Fibroblast of skin of right quadriceps (primary cell): Measurements from ENCODE around the gene EFHC2.

Experiments used
- DNase-seq: peaks from one replicate; pipeline ENCODE4 v3.0.0-alpha.2; 2013

The EFHC2 gene, protein sequence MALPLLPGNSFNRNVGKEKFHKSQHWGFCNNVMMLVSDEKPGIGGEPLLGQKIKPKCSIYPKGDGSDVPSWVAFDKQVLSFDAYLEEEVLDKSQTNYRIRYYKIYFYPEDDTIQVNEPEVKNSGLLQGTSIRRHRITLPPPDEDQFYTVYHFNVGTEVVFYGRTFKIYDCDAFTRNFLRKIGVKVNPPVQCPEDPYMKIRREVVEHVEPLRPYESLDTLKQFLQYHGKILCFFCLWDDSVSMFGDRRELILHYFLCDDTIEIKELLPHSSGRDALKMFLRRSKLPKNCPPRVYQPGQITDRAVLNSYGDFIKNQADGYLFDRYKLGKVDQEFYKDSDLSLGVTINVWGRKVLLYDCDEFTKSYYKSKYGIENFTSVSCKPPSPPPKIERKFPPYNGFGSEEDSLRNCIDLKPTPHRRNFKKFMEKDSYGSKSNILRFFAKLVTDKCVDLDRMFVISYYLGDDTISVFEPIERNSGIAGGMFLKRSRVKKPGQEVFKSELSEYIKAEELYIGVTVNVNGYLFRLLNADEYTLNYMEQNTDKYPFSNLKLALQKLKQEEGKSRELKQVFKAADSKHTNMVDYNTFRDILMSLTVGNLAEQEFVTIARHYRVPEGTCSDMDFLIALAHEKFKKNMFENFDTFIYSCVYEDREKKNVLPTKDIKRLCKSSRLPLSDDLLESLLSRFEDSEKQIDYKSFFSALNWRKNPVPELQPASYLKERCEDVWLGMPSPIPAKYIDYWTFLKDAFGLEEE

DNA sequence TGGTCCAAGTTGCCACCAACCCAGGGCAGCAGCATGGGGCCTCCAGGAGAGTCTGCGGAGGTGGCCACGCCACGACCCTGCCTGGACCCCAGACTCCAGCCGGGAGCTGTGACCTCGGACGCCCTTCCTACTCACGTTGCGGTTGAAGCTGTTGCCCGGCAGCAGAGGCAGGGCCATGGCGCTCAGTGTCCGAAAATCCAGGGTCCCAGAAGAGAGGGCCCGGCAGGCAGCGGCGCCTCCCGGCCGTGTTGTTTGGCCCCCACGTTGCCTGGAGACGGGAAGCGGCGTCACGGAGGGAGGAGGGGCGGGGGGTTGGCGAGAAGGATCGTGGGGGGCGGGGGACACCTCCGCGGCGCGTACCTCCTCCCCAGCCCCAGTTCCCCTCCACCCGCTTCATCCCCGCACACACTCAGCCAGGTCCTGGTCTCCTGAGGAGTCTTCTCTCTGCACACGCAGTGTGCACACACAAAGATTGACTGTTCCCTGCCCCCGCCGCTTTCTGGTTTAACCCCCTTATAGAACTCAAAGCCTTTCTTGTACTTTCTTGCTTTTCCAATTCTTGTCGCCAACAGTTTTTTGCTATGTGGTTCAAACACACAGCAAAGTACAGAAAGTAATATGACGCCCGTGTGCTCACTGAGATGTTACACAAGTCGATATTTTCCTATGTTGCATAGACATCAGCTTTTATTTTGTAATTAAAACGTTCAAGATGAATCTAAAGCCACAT, at the start of gene EFHC2:
Gene EFHC2, minus strand, starts transcription at position 261 of the 730 bp plus-strand sequence. Its CDS starts 84 bp downstream, at position 177.
- DNase-seq = peak; percentile 0

- no peak for DNase-seq
These were observed 49.3 kb upstream of the EFHC2 start for GRCh38 chrX:44392767-44393166.

DNA sequence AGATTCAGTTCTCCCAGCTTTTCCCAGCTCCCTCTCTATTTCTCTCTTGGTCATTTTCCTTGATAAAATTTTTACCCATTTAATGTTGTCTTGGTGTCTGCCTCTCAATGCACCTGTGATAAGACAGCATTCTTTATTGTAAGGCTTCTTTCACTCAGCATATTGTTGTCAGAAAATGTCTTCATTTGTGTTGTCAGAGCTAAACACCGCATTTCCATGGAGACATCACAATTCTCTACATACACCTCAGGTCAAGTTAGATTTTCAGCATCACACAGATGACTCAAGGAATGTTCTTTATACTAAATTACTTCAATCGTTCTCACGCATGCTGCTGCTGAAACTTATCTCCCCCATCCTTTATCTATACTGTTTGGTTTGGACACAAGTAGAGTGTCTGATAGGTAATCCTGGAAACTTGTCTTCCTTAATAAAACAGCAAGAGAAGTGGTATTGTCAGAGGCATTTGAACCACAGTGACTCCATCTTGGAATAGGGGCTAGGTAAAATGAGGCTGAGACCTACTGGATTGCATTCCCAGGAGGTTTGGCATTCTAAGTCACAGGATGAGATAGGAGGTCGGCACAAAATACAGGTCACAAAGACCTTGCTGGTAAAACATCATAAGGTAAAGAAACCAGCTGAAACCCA, 41.3 kb upstream of the EFHC2 start:
- DNase-seq = no peak

DNA sequence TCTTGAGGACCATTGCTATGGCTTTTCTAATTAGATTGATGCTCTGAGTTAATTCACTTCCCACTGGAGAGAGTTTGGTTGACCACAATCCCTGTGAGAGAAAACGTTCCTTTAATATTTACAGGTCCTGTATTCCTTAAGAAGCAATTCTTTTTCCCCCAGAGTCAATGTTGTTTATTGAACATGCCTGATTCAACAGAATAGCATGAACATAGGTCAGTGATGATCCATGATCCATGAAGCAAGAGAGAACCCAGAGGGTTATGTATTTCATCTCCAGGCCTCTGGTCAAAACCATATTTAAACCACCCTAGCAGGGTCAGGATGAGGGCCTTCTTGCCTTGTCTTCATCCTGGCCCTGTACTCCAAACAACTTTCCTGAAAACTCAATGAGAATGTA, 39.4 kb upstream of the EFHC2 start:
- no peak for DNase-seq

DNA sequence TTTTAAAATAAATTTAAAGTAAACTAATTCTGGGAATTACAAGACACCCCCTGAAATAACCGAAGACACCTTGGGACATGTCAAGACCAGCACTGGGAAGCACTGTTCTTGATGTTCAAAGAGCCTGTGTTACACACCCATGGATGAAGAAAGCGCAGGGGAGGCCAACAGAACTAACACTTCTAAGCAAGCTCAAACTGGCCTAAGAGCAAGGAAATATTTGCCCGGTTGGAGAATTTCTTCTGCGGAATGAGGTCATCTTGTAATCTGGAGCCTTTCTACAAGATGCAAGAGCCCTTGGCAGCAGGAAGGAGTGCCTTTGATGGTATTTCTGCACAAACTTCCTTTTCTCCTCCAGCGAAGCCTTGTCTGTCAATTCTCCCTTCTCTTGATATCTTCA, 9.3 kb upstream of the EFHC2 start:
- DNase-seq = no peak

GRCh38 chrX:44349561-44349960, 6.1 kb upstream of the EFHC2 start:
- peak; percentile 9 for DNase-seq

DNA sequence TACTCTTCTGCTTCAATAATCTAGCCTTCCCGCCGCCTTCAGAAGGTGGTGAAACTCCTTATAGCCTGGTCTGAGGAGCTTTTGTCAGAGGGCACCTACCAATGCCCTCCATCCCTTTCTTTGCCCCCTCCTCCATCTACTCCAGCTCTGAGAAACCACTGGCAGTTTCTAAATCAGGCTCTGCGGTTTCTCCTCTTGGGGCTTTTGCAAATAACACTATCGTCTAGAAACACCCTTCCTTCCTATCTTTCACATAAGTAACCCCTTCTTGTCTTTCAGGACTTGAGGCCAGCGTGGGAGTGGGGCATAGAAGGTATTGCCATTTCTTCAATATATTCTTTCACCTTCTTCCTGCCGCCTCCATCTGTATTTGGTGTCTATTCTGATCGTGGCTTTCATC, 1.2 kb upstream of the EFHC2 start:
- DNase-seq = no peak

DNA sequence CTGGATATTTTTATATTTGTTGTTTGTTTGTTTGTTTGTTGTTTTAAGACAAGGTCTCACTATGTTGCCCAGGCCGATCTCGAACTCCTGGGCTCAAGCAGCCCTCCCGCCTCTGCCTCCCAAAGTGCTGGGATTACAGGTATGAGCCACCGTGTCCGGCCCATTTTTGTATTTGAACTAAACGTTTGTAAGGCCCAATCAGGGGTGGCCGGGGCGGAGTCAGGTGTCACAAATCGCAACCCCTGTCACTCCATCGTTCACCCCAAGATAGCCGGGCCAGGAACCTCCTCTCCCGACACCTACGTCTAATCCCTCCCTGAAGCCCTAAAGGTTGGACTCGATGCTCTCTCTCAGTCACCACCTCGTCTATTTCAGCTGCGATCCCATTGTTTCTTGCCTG, 722 bp upstream of the EFHC2 start:
- no peak for DNase-seq

- DNase-seq = no peak
These were observed 606 bp downstream of the EFHC2 start for GRCh38 chrX:44342866-44343265.

- DNase-seq = no peak
These were observed 5.1 kb downstream of the EFHC2 start for GRCh38 chrX:44338361-44338760.

GRCh38 chrX:44332437-44332836, 11.0 kb downstream of the EFHC2 start:
- no peak for DNase-seq

- DNase-seq = no peak
These were observed 13.2 kb downstream of the EFHC2 start for GRCh38 chrX:44330227-44330626.

GRCh38 chrX:44319550-44319949, 23.9 kb downstream of the EFHC2 start:
- no peak for DNase-seq

DNA sequence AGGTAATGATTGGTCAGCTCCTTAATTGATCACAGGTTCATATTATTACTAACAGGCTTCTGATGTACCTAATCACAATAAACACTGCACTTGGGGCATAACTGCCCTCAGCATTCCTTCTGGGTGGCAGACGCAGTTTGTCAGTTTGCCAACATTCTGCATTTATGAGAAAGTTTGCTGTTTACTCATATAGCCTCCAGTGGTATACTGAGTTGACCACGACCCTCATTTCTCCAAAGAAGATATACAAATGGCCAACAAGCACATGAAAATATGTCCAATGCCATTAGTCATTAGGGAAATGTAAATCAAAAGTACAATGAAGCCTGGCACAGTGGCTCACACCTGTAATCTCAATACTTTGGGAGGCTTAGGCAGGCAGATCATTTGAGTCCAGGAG, 26.3 kb downstream of the EFHC2 start:
- no peak for DNase-seq

DNA sequence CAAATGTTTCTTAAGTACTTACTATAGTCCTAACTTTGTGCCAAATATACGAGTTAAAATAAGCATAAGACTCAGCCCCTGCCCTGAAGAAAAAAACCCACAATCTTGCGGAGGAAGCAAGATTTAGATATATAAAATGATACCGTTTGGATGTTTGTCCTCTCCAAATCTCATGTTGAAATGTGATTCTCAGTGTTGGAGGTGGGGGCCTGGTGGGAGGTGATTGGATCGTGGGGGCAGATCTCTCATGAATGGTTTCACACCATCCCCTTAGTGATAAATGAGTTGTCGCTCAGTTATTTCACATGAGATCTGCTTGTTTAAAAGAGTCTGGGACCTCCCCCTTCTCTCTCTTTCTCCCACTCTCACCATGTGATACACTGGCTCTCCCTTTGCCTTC, 28.7 kb downstream of the EFHC2 start:
- no peak for DNase-seq

DNA sequence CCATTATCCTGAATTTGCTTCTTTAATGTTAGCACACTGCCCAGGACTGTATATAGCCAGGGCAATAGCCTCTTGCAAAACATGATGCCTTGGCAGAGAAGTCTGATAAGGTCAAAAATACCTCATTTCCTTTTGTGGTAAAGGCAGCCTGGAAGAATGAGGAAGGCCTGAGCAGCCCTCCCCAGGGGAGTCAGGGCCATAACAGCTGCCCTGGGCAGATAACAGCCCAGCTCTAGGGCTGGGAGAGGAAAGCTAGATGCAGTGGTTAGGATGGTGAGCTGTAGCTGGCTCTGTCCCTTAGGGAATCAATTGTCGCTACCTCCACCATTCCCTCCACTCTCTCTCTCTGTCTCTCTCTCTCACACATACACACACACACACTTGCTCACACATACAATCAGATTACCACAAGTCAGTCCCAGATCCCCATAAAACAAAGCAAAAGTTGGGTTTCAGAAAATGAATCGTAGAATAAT, 29.2 kb downstream of the EFHC2 start:
- peak; percentile 10 for DNase-seq

- no peak for DNase-seq
These were observed 31.1 kb downstream of the EFHC2 start for GRCh38 chrX:44312421-44312820.

DNA sequence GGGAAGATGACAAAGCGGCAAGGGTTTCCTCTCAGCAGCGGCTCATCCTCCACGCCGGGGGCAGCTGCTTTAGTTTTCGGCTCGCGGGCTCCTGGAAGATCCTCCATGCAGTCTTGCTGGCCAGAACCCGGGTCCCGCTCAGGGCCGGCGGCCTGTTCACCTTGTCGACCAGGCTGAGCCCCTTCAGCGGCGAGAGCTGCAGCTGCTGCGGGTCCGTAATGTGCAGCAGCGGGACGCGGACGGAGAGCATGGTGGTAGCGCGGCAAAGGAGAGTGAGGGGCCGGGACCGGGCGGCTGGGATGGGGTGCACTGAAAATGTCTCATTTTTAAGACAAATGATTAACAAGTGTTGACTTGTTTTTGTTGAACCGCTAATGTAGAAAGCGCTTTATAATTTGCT, 33.2 kb downstream of the EFHC2 start:
- no peak for DNase-seq

DNA sequence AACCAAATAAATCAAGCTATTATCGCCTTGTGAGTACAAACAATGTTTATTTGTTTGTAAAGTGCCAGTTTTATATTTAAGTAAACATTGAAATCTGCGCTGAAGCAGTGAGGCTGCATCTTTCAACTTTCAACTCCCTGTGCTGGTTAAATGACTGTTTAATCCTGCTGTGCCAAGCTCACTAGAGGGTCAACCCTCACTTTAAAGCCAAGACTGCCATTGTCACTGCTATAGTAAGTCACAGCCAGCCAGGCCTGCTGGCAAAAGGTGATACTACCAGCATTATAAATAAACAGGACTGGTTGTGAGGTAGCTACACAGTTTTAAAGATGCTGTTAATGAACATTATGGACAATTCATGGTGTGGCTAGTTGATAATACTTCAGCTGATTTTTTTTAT, 34.6 kb downstream of the EFHC2 start:
- no peak for DNase-seq

- peak; percentile 25 for DNase-seq
These were observed 37.1 kb downstream of the EFHC2 start for GRCh38 chrX:44306356-44306755.

GRCh38 chrX:44305921-44306320, 37.6 kb downstream of the EFHC2 start:
- no peak for DNase-seq

DNA sequence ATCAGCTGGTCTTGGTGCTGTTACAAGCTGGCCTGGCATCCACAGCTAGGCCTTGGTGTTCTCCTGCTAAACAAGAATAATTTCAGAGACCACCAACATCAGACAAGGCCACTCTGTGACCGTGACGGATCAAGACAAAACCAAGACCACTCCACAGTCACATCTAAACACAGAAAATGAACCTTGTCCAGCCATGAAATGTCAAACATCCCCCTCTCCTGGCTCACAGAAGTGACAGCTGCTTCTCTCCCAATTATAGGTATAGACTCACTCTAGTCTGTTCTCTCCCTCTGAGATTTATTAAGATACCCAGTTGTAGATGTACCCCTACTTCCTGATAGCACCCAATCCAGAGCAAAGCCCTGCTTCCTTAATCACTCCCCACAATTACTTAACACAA, 40.4 kb downstream of the EFHC2 start:
- no peak for DNase-seq

DNA sequence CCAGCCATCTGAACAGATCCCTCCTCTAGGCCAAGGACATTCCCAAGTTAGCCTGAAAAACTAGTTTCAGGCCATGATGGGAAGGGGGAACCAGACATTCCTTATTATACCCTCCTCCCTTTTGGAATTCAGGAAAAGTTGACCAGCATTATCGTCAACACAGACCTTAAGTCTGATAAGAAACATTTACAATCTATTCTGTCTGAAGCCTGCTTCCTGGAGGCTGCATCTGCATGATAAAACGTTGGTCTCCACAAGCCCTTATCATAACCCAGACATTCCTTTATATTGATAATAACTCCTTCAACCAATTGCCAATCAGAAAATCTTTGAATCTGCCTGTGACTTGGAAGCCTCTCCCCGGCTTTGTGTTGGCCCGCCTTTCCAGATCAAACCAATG, 44.3 kb downstream of the EFHC2 start:
- no peak for DNase-seq
